Smooth muscle cell (in vitro differentiated cells): ENCODE measurements around the gene JARID2. TPM values are rescaled to one million over a fixed set of nuclear protein-coding genes. Genes with fewer than 3 reads are reported as not detected.
A peak's percentile ranks its signal among the peaks of the same experiment; 100 is the strongest.

Experiments
- DNase-seq: peaks from one replicate; lab custom pipeline; 2025; ENCODE audit not compliant: unreplicated experiment; lab: John Stamatoyannopoulos, UW
- H2AFZ ChIP-seq: fragments of 200-600 bp; sonication (generic); 2 replicates; pipeline ENCODE4 v1.6.0; 2016; ENCODE audit warnings: antibody characterized with exemption, low read depth, mild to moderate bottlenecking
- H3F3A ChIP-seq: fragments of 200-600 bp; sonication (generic); 2 replicates; pipeline ENCODE4 v1.6.0; 2017; ENCODE audit warnings: antibody characterized with exemption, low read depth
- H3K27ac ChIP-seq: fragments of 200-600 bp; sonication (generic); 2 replicates; pipeline ENCODE4 v1.5.1; 2016; ENCODE audit warnings: low read depth, mild to moderate bottlenecking
- H3K27me3 ChIP-seq: fragments of 200-600 bp; sonication (generic); 2 replicates; pipeline ENCODE4 v1.6.1; 2016; ENCODE audit warnings: low read depth, mild to moderate bottlenecking
- H3K36me3 ChIP-seq: fragments of 200-600 bp; sonication (generic); 2 replicates; pipeline ENCODE4 v1.5.1; 2016; ENCODE audit warnings: low read depth
- H3K4me1 ChIP-seq: fragments of 200-600 bp; sonication (generic); 2 replicates; pipeline ENCODE4 v1.5.1; 2016; ENCODE audit warnings: low read depth
- H3K4me2 ChIP-seq: fragments of 200-600 bp; sonication (generic); 2 replicates; pipeline ENCODE4 v1.6.0; 2016; ENCODE audit warnings: mild to moderate bottlenecking
- H3K4me3 ChIP-seq: fragments of 200-600 bp; sonication (generic); 2 replicates; pipeline ENCODE4 v1.5.1; 2016; ENCODE audit warnings: mild to moderate bottlenecking
- H3K79me2 ChIP-seq: fragments of 200-600 bp; sonication (generic); 2 replicates; pipeline ENCODE4 v1.6.0; 2016; ENCODE audit warnings: low read depth, mild to moderate bottlenecking
- H3K9ac ChIP-seq: fragments of 200-600 bp; sonication (generic); 2 replicates; pipeline ENCODE4 v1.6.0; 2016; ENCODE audit warnings: low read depth
- H3K9me3 ChIP-seq: fragments of 200-600 bp; sonication (generic); replicated peaks from 2 replicates; pipeline ENCODE4 v1.5.1; 2016; ENCODE audit warnings: low read depth
- H4K20me1 ChIP-seq: fragments of 200-600 bp; sonication (generic); 2 replicates; pipeline ENCODE4 v1.6.0; 2016; ENCODE audit warnings: low read depth
- WGBS: methylation state at CpG from one replicate; pipeline ENCODE4 v1.1.7; 2016; ENCODE audit warnings: low lambda C conversion rate; 5-methylcytosine and 5-hydroxymethylcytosine counted together
- polyA plus RNA-seq: library from polyadenylated mRNA; unstranded; fragments of >200 nt; fragmentation: Nextera tagmentation; extraction: Ambion mirVana; gene quantifications from 2 replicates; pipeline ENCODE4 v1.2.1, GENCODE V29; 2016
- total RNA-seq: library from RNA; depleted of rRNA; stranded (reverse); fragments of >200 nt; gene quantifications from 2 replicates; pipeline ENCODE4 v1.2.3, GENCODE V29; 2014
- TF ChIP-seq, protein P1 (sequence below): fragments of 200-600 bp; sonication (generic); IDR thresholded peaks from 2 replicates; pipeline ENCODE4 v1.5.1; 2017; ENCODE audit warnings: borderline replicate concordance, mild to moderate bottlenecking, antibody characterized with exemption; ENCODE audit not compliant: insufficient read depth, poor library complexity, severe bottlenecking

The JARID2 gene
- total and polyA plus RNA-seq, 2 experiments from 2014 or later = 5.2 to 10.2 TPM

DNA sequence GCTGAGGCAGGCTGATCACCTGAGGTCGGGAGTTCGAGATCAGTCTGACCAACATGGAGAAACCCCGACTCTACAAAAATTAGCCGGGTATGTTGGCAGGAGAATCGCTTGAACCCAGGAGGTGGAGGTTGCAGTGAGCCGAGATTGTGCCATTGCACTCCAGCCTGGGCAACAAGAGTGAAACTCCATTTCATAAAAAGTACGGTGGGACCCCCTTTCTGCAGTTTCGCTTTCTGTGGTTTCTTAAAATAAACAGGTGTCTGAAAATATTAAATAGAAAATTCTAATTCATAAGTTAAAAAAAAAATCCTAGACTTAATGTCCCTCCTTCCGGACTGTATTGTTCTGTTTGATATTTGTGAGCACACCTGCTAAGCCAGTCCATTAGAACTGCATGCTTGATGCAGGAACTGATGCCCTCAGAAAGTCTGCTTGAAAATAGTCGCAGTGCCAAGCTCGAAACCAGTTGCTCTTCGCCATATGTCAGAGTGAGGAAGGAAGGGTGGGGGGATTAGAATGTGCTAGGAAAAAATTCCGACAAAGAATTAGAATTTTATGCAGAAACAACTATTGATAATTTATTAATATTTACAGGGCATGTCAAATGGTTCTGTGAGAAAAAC is 85.9 kb downstream of the JARID2 start:
- Histone ChIP-seq H3K4me1 (peaks cover 29% of the 10 kb centered on the region), H3K27ac (no peak overlapping the region), H3K27me3 (no peaks in the 10 kb centered on the region), H4K20me1 (peaks cover 97% of the 10 kb centered on the region), H3K4me2 (peak overlapping the region; percentile 81), H3K4me3 (no peak overlapping the region), H2AFZ (no peak overlapping the region), H3K36me3 (no peaks in the 10 kb centered on the region), H3K9me3 (no peaks in the 10 kb centered on the region), H3K9ac (no peak overlapping the region), H3F3A (peaks cover 17% of the 10 kb centered on the region), H3K79me2 (peaks cover 62% of the 10 kb centered on the region)
- 98% methylated on average over 13 of the region's 13 CpGs for WGBS
- no peak for DNase-seq
- TF ChIP-seq, protein P1, sequence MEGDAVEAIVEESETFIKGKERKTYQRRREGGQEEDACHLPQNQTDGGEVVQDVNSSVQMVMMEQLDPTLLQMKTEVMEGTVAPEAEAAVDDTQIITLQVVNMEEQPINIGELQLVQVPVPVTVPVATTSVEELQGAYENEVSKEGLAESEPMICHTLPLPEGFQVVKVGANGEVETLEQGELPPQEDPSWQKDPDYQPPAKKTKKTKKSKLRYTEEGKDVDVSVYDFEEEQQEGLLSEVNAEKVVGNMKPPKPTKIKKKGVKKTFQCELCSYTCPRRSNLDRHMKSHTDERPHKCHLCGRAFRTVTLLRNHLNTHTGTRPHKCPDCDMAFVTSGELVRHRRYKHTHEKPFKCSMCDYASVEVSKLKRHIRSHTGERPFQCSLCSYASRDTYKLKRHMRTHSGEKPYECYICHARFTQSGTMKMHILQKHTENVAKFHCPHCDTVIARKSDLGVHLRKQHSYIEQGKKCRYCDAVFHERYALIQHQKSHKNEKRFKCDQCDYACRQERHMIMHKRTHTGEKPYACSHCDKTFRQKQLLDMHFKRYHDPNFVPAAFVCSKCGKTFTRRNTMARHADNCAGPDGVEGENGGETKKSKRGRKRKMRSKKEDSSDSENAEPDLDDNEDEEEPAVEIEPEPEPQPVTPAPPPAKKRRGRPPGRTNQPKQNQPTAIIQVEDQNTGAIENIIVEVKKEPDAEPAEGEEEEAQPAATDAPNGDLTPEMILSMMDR = no peak

DNA sequence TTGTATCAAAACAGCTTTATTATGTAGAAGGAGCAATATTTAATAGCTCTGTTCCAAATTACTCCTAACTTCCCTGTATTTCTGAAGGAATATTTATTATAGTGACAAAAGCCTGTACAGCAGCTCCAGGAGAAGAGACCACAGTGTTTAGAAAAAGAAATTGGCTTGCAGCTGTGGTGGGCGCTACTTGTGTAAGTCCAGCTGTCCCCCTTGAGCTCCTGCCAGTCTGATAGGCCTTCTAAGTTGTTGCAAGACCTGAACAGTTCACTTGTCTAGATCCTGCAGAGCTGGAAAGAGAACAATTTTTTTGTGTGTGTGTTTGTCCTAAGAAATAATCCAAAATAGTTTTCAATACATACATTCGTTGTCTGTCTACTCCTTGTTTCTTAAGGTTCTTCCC is 86.6 kb downstream of the JARID2 start:
- Histone ChIP-seq H3K27me3 (no peaks in the 10 kb centered on the region), H3K4me3 (no peak overlapping the region), H3K36me3 (no peaks in the 10 kb centered on the region), H3K9ac (no peak overlapping the region), H4K20me1 (peaks cover 97% of the 10 kb centered on the region), H3K9me3 (no peaks in the 10 kb centered on the region), H2AFZ (no peak overlapping the region), H3K4me1 (peaks cover 34% of the 10 kb centered on the region), H3K4me2 (no peak overlapping the region), H3F3A (peaks cover 17% of the 10 kb centered on the region), H3K27ac (no peak overlapping the region), H3K79me2 (peaks cover 65% of the 10 kb centered on the region)
- DNase-seq = no peak
- TF ChIP-seq, protein P1 = no peak
- WGBS = 91% methylated on average over 2 of the region's 2 CpGs

DNA sequence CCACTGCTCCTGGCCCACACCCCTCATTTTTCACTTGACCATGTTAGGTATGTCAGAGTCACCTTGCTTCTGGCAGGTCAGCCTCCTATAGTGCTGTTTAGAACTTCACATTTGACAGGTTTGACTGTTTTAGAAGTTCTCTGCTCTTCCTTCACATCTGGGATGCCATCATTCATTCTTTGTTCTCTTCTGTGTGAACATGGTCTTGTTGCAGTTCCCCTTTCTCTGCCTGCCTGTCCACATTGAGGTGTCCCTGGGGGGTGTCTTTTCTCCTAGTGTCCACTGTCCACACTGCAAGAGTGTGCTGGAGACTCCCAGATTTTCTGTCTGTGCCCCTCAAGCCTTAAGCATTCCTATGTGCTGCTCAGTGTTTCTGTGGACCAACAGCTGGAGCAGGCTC is 89.5 kb downstream of the JARID2 start:
- H3K79me2 ChIP-seq = peaks cover 73% of the 10 kb centered on the region
- no peak overlapping the region for H3K27ac ChIP-seq
- no peaks in the 10 kb centered on the region for H3K9me3 ChIP-seq
- H3K4me1 ChIP-seq = peaks cover 26% of the 10 kb centered on the region
- H3K4me3 ChIP-seq = no peak overlapping the region
- H3F3A ChIP-seq = peaks cover 6% of the 10 kb centered on the region
- DNase-seq = no peak
- H3K36me3 ChIP-seq = no peaks in the 10 kb centered on the region
- TF ChIP-seq, protein P1 = no peak
- H3K9ac ChIP-seq = no peak overlapping the region
- peaks cover 98% of the 10 kb centered on the region for H4K20me1 ChIP-seq
- H3K27me3 ChIP-seq = no peaks in the 10 kb centered on the region
- no peak overlapping the region for H2AFZ ChIP-seq
- H3K4me2 ChIP-seq = no peak overlapping the region

DNA sequence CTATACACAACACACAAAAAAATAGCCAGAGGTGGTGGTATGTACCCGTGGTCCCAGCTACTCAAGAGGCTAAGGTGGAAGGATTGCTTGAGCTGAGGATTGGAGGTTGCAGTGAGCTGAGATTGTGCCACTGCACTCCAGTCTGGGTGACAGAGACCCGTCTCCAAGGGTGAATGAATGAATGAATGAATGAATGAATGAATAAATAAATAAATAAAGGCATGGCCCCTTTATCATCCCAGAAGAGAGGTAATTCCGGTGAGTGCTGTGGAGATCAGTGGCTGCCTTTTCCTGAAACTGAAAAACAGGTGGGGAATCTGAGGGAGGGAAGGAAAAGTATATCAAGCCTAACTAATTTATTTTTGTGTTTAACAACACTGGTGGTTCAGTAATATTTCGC is 90.0 kb downstream of the JARID2 start:
- peaks cover 25% of the 10 kb centered on the region for H3K4me1 ChIP-seq
- peaks cover 98% of the 10 kb centered on the region for H4K20me1 ChIP-seq
- H3K4me2 ChIP-seq = no peak overlapping the region
- H3K4me3 ChIP-seq = no peak overlapping the region
- H3K27ac ChIP-seq = no peak overlapping the region
- TF ChIP-seq, protein P1 = no peak
- no peaks in the 10 kb centered on the region for H3K36me3 ChIP-seq
- DNase-seq = no peak
- H3F3A ChIP-seq = peaks cover 2% of the 10 kb centered on the region
- H2AFZ ChIP-seq = no peak overlapping the region
- peaks cover 78% of the 10 kb centered on the region for H3K79me2 ChIP-seq
- no peak overlapping the region for H3K9ac ChIP-seq
- H3K27me3 ChIP-seq = no peaks in the 10 kb centered on the region
- H3K9me3 ChIP-seq = no peaks in the 10 kb centered on the region
- WGBS = 98% methylated on average over 4 of the region's 4 CpGs
